ENCODE results near the gene IPO11.

DNA sequence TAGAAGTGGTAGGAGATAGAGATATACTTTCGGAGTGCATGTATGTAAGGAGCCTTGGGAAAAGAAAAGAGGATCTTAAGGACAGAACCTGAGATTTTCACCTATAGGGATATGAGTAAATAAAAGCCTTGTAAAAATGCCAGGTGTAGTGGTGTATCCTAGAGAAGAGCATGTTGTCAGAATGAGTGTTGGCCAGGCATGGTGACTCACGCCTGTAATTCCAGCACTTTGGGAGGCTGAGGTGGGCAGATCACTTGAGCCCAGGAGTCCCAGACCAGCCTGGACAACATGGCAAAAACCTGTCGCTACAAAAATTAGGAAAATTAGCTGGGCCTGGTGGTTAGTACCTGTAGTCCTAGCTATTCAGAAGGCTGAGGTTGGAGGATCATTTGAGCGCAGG is 76.0 kb downstream of the IPO11 start:
- TF ChIP-seq, protein P1, sequence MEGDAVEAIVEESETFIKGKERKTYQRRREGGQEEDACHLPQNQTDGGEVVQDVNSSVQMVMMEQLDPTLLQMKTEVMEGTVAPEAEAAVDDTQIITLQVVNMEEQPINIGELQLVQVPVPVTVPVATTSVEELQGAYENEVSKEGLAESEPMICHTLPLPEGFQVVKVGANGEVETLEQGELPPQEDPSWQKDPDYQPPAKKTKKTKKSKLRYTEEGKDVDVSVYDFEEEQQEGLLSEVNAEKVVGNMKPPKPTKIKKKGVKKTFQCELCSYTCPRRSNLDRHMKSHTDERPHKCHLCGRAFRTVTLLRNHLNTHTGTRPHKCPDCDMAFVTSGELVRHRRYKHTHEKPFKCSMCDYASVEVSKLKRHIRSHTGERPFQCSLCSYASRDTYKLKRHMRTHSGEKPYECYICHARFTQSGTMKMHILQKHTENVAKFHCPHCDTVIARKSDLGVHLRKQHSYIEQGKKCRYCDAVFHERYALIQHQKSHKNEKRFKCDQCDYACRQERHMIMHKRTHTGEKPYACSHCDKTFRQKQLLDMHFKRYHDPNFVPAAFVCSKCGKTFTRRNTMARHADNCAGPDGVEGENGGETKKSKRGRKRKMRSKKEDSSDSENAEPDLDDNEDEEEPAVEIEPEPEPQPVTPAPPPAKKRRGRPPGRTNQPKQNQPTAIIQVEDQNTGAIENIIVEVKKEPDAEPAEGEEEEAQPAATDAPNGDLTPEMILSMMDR (IDR thresholded peaks at IDR 0.05): no peak
- no peak for TF ChIP-seq POLR2A (IDR thresholded peaks at IDR 0.05)
- TF ChIP-seq POLR2AphosphoS5 (IDR thresholded peaks at IDR 0.05): no peak
